ENCODE data around the gene CSF2RB. TPM values are rescaled to one million over a fixed set of nuclear protein-coding genes. Genes with fewer than 3 reads are reported as not detected.

Gene CSF2RB
- total and polyA plus RNA-seq, 2 of the 13 experiments (the other 11 are each of a cell fraction or from before 2014, with no cell fraction given): not detected

DNA sequence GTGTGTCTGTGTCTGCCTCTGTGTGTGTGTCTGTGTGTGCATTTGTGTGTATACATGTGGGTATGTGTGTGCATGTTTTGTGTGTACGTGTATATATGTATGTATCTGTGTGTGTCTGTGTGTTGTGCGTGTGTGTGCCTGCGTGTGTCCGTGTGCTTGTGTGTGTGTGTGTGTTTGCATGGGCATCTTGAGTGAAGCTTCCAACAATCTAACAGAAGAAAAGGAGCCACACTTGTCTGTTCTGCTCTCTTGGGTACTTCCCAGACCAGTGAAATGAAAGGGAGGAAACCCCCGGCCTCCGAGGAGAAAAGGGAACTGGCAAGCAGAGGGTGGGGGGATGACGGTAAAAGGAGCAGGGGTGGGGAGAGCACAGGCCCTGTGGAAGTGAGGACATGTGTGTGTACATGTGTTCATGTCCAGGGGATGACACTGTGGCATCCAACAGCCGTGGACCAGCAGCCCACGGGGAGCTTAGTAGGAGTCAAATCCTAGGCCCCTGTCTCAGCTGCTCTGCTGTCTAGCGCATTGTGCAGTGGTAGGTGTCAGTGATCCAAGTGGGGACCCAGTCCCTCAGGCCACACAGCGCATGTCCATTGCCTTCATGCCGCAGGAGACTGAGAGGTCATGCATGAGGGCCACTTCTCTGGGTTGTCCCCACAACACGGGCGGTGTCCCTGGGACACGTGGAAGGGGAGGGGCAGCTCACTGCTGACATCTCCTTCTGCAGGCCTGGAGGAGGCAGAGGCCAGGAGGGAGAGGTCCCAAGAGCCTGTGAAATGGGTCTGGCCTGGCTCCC is 8.1 kb downstream of the CSF2RB start:
- in situ Hi-C loops (cut with HindIII; ENCODE audit: extremely low pct_ligation_motif_present, low pct_unique_long_range_greater_than_20kb) (no loop called here), intact Hi-C loops (cut with micrococcal nuclease; ENCODE audit: unreplicated experiment) (no loop called here)
- Histone ChIP-seq H4K20me1 (ENCODE audit: insufficient read depth, low read length) (no peaks in the 10 kb centered on the region), H2AFZ (ENCODE audit: low read length) (no peak overlapping the region), H3K4me1 (ENCODE audit: insufficient read depth, low read length) (no peaks in the 10 kb centered on the region), H3K9ac (ENCODE audit: insufficient read depth, low read depth, low read length) (no peak overlapping the region), H3K27ac (ENCODE audit: extremely low read length, insufficient read depth, low read length) (no peak overlapping the region), H3K9me3 (ENCODE audit: low read length) (no peaks in the 10 kb centered on the region), H3K4me3 (replicated peaks in 1 of 3; ENCODE audit: insufficient read depth in 1 of 3, low read depth in 2 of 3, low read length in 3 of 3) (no peak overlapping the region), H3K36me3 (replicated peaks in 1 of 2; ENCODE audit: control insufficient read depth in 1 of 2, insufficient read depth in 2 of 2, low read length in 2 of 2) (no peaks in the 10 kb centered on the region), H3K27me3 (ENCODE audit: control insufficient read depth in 1 of 2, insufficient read depth in 2 of 2, low read length in 2 of 2) (peaks cover 7 to 48% of the 10 kb centered on the region in 2 experiments; a peak in 3 of 5 replicates), H3K4me2 (ENCODE audit: low read depth, low read length) (no peak overlapping the region), H3K79me2 (ENCODE audit: insufficient read depth, low read length) (no peaks in the 10 kb centered on the region)
- 6% methylated on average over 6 of the region's 15 CpGs for WGBS (ENCODE audit: low lambda C conversion rate)
- no peak for FAIRE-seq
- ChIA-PET CTCF (ENCODE audit: low intra/inter-chr PET ratio, low total read pairs) (no interaction called here), POLR2A (no interaction called here)
- TF ChIP-seq RAD21 (CRISPR knock-in tag; IDR thresholded peaks at IDR 0.05) (no peak), CCAR2 (optimal IDR thresholded peaks at IDR 0.05; ENCODE audit: low read depth, low read length) (no peak), REXO4 (CRISPR knock-in tag; IDR thresholded peaks at IDR 0.05; ENCODE audit: borderline replicate concordance) (no peak), FOXJ3 (CRISPR knock-in tag; IDR thresholded peaks at IDR 0.05; ENCODE audit: borderline replicate concordance) (no peak), NBN (conservative IDR thresholded peaks at IDR 0.05) (no peak)
- no peak for DNase-seq (ENCODE audit: low spot score)
- BruUV-seq (replicated peaks): no TSS peak
- ATAC-seq: no peak

DNA sequence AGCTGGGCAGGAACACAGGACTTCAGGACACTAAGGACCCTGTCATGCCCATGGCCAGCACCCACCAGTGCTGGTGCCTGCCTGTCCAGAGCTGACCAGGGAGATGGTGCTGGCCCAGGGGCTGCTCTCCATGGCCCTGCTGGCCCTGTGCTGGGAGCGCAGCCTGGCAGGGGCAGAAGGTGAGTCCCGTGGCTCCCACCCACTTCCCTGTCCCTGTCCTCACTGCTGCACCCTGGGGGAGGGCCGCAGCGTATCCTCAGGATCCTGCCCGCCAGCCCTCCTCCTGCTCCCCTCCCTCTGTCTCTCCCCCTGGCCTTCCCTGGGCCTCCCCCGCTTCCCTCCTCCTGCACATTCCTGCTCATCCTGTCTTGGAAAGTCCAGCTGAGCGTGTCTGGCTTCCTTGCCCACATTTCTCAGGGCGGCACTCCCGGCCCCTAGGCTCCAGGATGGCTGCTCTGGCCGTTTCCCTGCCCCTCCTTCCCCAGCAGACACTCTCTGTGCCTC is 8.7 kb downstream of the CSF2RB start:
- Histone ChIP-seq H2AFZ (ENCODE audit: low read length) (no peak overlapping the region), H3K36me3 (replicated peaks in 1 of 2; ENCODE audit: control insufficient read depth in 1 of 2, insufficient read depth in 2 of 2, low read length in 2 of 2) (no peaks in the 10 kb centered on the region), H3K27me3 (ENCODE audit: control insufficient read depth in 1 of 2, insufficient read depth in 2 of 2, low read length in 2 of 2) (peaks cover 7 to 51% of the 10 kb centered on the region in 2 experiments; a peak in 3 of 5 replicates), H4K20me1 (ENCODE audit: insufficient read depth, low read length) (no peaks in the 10 kb centered on the region), H3K9ac (ENCODE audit: insufficient read depth, low read depth, low read length) (no peak overlapping the region), H3K79me2 (ENCODE audit: insufficient read depth, low read length) (no peaks in the 10 kb centered on the region), H3K4me2 (ENCODE audit: low read depth, low read length) (no peak overlapping the region), H3K4me1 (ENCODE audit: insufficient read depth, low read length) (no peaks in the 10 kb centered on the region), H3K9me3 (ENCODE audit: low read length) (no peaks in the 10 kb centered on the region), H3K4me3 (replicated peaks in 1 of 3; ENCODE audit: insufficient read depth in 1 of 3, low read depth in 2 of 3, low read length in 3 of 3) (no peak overlapping the region), H3K27ac (ENCODE audit: extremely low read length, insufficient read depth, low read length) (no peak overlapping the region)
- ATAC-seq: peak; percentile 57
- POLR2A ChIA-PET: no interaction called here
- no peak for DNase-seq (ENCODE audit: low spot score)
- in situ Hi-C loops (cut with HindIII; ENCODE audit: extremely low pct_ligation_motif_present, low pct_unique_long_range_greater_than_20kb): no loop called here
- CTCF ChIA-PET (ENCODE audit: low intra/inter-chr PET ratio, low total read pairs): no interaction called here
- no TSS peak for BruUV-seq (replicated peaks)
- FAIRE-seq: no peak
- 11% methylated on average over 9 of the region's 10 CpGs for WGBS (ENCODE audit: low lambda C conversion rate)
- intact Hi-C loops (cut with micrococcal nuclease; ENCODE audit: unreplicated experiment): no loop called here
- TF ChIP-seq ZNF530 (CRISPR knock-in tag; IDR thresholded peaks at IDR 0.05; ENCODE audit: low read depth): no peak
- no peak for TF ChIP-seq SP1 (IDR thresholded peaks at IDR 0.05)
- no peak for TF ChIP-seq SP1 (CRISPR knock-in tag; IDR thresholded peaks at IDR 0.05)
- no peak for TF ChIP-seq FOXK1 (CRISPR knock-in tag; IDR thresholded peaks at IDR 0.05; ENCODE audit: borderline replicate concordance, low read depth)
- TF ChIP-seq, protein P1, sequence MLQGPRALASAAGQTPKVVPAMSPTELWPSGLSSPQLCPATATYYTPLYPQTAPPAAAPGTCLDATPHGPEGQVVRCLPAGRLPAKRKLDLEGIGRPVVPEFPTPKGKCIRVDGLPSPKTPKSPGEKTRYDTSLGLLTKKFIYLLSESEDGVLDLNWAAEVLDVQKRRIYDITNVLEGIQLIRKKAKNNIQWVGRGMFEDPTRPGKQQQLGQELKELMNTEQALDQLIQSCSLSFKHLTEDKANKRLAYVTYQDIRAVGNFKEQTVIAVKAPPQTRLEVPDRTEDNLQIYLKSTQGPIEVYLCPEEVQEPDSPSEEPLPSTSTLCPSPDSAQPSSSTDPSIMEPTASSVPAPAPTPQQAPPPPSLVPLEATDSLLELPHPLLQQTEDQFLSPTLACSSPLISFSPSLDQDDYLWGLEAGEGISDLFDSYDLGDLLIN (CRISPR knock-in tag; IDR thresholded peaks at IDR 0.05; ENCODE audit: borderline replicate concordance): no peak
- no peak for TF ChIP-seq NFKB2 (CRISPR knock-in tag; IDR thresholded peaks at IDR 0.05; ENCODE audit: borderline replicate concordance)
- TF ChIP-seq SRSF9 (IDR thresholded peaks at IDR 0.05; ENCODE audit: borderline replicate concordance, insufficient read depth, low read depth, low read length, poor library complexity, severe bottlenecking): no peak
- TF ChIP-seq, protein P2, sequence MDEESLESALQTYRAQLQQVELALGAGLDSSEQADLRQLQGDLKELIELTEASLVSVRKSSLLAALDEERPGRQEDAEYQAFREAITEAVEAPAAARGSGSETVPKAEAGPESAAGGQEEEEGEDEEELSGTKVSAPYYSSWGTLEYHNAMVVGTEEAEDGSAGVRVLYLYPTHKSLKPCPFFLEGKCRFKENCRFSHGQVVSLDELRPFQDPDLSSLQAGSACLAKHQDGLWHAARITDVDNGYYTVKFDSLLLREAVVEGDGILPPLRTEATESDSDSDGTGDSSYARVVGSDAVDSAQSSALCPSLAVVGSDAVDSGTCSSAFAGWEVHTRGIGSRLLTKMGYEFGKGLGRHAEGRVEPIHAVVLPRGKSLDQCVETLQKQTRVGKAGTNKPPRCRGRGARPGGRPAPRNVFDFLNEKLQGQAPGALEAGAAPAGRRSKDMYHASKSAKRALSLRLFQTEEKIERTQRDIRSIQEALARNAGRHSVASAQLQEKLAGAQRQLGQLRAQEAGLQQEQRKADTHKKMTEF (CRISPR knock-in tag; IDR thresholded peaks at IDR 0.05): no peak
- no peak for TF ChIP-seq JARID2 (CRISPR knock-in tag; IDR thresholded peaks at IDR 0.05; ENCODE audit: insufficient replicate concordance)
- TF ChIP-seq, protein P3, sequence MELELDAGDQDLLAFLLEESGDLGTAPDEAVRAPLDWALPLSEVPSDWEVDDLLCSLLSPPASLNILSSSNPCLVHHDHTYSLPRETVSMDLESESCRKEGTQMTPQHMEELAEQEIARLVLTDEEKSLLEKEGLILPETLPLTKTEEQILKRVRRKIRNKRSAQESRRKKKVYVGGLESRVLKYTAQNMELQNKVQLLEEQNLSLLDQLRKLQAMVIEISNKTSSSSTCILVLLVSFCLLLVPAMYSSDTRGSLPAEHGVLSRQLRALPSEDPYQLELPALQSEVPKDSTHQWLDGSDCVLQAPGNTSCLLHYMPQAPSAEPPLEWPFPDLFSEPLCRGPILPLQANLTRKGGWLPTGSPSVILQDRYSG (CRISPR knock-in tag; IDR thresholded peaks at IDR 0.05): no peak

Measured in HepG2 (cell line).